SH-SY5Y (cell line): ENCODE measurements around the gene OSBPL7.

Experiments
- GATA2 ChIP-seq: IDR thresholded peaks from 2 replicates; pipeline ENCODE4 v1.6.1; 2011; ENCODE audit warnings: mild to moderate bottlenecking, low read depth, low read length
- GATA3 ChIP-seq: IDR thresholded peaks from 2 replicates; pipeline ENCODE4 v1.6.1; 2011; ENCODE audit warnings: low read depth, mild to moderate bottlenecking, low read length, moderate library complexity

GRCh38 chr17:47803201-47803600, 18.4 kb downstream of the OSBPL7 start:
- TF ChIP-seq GATA3 (no peak), GATA2 (no peak)
